ENCODE results near the gene NPLOC4. TPM values are rescaled to one million over a fixed set of nuclear protein-coding genes. Genes with fewer than 3 reads are reported as not detected.
A peak's percentile ranks its signal among the peaks of the same experiment; 100 is the strongest.

NPLOC4 gene
- total and polyA plus RNA-seq, 2 of the 13 experiments (the other 11 are each of a cell fraction or from before 2014, with no cell fraction given): 57.0 to 97.0 TPM

GRCh38 chr17:81514739-81515529 is 122.0 kb downstream of the NPLOC4 start (continued):
- TF ChIP-seq PREB (CRISPR knock-in tag; IDR thresholded peaks at IDR 0.05) (no peak), JARID2 (CRISPR knock-in tag; IDR thresholded peaks at IDR 0.05; ENCODE audit: insufficient replicate concordance) (no peak), ZNF136 (CRISPR knock-in tag; IDR thresholded peaks at IDR 0.05; ENCODE audit: low read depth) (no peak), GRHL1 (CRISPR knock-in tag; conservative IDR thresholded peaks at IDR 0.05) (no peak), FOXA1 (IDR thresholded peaks at IDR 0.05) (no peak), FOXA1 (CRISPR knock-in tag; IDR thresholded peaks at IDR 0.05) (no peak), SIN3B (IDR thresholded peaks at IDR 0.05; ENCODE audit: low read length) (no peak), ZFP36 (IDR thresholded peaks at IDR 0.05; ENCODE audit: borderline replicate concordance, low read depth, low read length, partially characterized antibody) (no peak), MXI1 (IDR thresholded peaks at IDR 0.05; ENCODE audit: borderline replicate concordance, low read depth, low read length) (no peak; the same call in 2 of the 3 replicates), ZNF792 (CRISPR knock-in tag; IDR thresholded peaks at IDR 0.05) (no peak), SIN3A (IDR thresholded peaks at IDR 0.05; ENCODE audit: borderline replicate concordance, low read depth, low read length) (peak; percentile 97), HINFP (CRISPR knock-in tag; IDR thresholded peaks at IDR 0.05; ENCODE audit: low read depth) (no peak), ZNF646 (CRISPR knock-in tag; IDR thresholded peaks at IDR 0.05) (no peak), MTF1 (CRISPR knock-in tag; IDR thresholded peaks at IDR 0.05) (no peak), TCF7L2 (IDR thresholded peaks at IDR 0.05; ENCODE audit: low read depth, low read length) (no peak), SETDB1 (CRISPR knock-in tag; IDR thresholded peaks at IDR 0.05; ENCODE audit: borderline replicate concordance) (no peak), ZNF33B (CRISPR knock-in tag; IDR thresholded peaks at IDR 0.05) (0 out of 2 replicates have a peak, but pooled peaks have one; percentile 49), ZFP37 (CRISPR knock-in tag; IDR thresholded peaks at IDR 0.05; ENCODE audit: borderline replicate concordance) (no peak; the same call in 1 of the 2 replicates), DNMT1 (CRISPR knock-in tag; IDR thresholded peaks at IDR 0.05) (no peak)

Measured in HepG2 (cell line).